NCI-H2107 treated with DMSO at 0.1 percent for 48 hours (cell line): ENCODE results near the gene CRTC3.
"Not testable (repeated sequence)": the region's sequence is repeated elsewhere in the genome, so short reads cannot be mapped to it uniquely, and the experiment has no call there.

ENCODE experiments used
- DNase-seq: peaks from one replicate; lab custom pipeline; 2025; ENCODE audit not compliant: unreplicated experiment; lab: John Stamatoyannopoulos, UW

The CRTC3 gene

DNA sequence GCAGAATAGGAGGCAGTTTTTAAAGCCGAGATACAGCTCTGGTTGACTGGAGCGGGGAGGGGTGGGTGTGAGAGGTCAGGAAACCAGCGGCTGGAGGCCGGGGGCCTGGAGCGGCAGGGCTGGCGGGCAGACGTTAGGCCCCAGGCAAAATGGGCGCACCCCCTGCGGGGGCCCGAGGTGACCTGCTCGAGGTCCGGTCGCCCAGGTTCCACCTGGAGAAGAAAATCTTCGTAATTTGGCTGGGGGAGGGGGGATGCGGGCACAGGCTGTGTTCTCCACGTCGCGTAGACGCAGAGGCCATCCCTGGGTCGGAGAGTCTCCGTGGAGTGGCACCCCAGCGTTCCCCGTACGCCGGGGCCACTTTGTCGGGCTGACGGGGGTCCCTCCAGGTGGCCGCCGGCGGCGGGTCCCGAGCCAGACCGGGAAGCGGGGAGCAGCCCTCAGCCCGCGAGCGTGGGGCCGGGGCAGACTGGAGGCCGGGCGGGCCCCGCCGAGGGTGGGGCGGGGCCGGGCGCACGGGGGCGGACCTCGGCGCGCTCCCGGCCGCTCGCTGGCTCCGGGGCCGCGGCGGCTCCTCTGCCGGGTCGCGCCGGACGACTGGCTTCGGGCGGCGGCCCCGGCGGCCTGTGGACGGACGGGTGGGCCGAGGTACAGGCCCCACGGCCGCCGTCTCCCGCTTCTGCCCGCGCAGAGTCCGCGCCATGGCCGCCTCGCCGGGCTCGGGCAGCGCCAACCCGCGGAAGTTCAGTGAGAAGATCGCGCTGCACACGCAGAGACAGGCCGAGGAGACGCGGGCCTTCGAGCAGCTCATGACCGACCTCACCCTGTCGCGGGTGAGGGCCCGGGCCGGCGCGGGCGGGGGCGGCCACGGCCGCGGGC is at the start of gene CRTC3:
Gene CRTC3 (plus strand): TSS at position 553 of the 879 bp plus-strand sequence. CDS start 149 bp downstream, at position 702.
- no peak for DNase-seq

DNA sequence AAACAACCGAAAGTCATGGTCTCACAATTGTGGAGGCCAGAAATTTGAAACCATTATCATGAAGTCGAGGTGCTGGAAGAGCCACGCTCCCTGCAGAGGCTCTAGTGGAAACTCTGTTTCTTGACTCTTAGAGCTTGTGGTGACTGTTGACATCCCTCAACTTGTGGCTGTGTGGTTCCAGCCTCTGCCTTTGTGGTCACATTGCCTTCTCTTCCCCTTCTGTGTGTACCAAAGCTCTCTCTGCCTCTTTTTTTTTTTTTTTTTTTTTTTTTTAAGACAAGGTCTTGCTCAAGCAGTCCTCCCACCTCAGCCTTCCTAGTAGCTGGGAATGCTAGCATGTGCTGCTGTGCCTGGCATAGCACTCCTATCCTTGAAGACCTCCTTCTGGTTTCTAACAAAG is 48.7 kb upstream of the CRTC3 start:
- DNase-seq: no peak

DNA sequence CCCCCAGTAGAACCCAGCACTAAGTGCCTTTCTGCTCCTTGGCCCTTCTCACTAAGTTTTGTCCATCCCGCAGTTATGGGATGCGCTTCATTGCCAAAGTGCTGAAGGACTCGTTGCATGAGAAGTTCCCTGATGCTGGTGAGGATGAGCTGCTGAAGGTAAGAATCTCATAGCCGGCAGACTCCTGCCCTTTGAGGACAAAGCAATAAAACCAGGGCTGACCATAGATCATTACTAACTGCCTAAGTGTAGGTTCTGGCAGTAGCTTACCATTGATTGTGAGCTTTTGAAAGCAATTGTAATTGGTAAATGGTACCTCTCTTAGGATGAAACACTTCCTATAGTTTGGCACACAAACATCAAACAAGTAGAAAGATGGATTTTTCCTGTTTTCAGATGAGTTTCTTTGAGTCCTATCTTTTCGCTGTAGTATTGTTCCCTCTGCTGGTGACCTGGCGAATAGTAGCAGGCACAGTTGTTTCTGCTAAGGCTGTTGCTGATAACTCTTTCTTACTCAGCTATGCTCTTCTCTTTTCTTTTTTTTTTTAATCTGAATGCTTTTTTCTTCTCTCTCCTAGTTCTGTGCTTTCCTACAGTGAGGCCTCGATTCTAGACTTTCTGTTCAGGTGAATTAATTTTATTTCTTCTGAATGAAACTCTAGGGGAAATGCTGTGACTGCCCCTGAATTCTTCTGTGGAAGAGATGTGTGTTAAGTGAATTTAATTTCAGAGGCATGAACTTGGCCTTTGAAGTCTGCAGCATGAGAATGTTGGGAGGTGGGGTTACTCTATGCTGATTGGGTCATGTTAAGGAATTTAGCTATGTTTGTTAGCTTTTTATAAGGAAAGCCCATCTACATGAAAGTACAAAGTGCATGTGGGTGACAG is 47.4 kb upstream of the CRTC3 start:
- DNase-seq: peak; percentile 10

DNA sequence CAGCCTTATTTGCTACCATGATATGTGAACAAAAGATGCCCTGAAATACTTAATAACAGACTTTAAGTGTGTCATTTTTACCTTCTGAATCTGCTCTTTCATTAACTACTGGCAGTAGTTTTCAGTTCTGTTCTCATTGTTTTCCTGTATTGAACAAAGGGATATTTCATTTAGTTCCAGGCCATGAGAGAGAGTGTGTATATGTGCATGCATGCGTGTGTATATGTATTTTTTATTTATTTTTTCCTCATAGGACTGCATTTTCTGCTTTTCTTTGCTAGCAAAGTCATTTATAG is 46.8 kb upstream of the CRTC3 start:
- no peak for DNase-seq

DNA sequence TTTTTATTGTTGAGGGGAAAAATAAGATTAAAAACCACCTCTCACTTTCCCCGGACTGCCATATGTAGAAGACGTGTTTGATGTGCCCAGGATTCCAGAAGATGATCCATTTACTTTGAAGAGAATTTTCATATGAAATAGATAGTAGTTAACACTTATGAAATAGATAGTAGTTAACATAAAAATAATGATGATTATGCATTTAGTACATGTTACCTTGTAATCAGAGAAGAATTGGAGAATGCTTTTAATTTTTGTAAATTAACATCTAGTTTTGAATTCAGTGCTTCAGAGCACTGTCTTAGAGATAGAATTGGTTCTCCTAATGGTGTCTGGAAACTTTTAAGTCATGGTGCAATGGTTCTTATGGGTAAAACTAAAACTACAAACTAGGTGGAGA is 46.1 kb upstream of the CRTC3 start:
- no peak for DNase-seq

GRCh38 chr15:90487186-90487585 is 42.5 kb upstream of the CRTC3 start:
- DNase-seq: no peak

GRCh38 chr15:90489514-90489913 is 40.2 kb upstream of the CRTC3 start:
- DNase-seq: no peak

- DNase-seq: no peak
Observed at GRCh38 chr15:90489944-90490343, 39.8 kb upstream of the CRTC3 start.

DNA sequence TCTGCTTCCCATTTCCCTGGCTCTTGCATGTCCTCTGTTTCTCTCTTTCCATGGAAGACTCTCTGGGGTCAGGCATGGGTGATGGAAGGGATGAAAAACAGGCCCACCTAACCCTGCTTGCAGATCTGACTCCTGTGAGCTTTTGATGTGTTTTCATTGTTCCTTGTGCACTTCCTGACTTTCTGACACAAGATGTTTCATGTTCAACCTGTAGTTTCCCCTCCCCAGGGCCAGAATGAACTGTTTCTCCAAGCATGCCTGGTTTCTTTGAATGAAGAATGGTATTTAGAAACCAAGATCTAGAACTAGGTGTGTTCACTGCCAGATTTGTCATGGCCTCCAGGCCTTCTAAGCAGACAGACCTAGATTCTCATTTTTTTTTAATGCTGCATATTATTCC is 36.1 kb upstream of the CRTC3 start:
- no peak for DNase-seq

DNA sequence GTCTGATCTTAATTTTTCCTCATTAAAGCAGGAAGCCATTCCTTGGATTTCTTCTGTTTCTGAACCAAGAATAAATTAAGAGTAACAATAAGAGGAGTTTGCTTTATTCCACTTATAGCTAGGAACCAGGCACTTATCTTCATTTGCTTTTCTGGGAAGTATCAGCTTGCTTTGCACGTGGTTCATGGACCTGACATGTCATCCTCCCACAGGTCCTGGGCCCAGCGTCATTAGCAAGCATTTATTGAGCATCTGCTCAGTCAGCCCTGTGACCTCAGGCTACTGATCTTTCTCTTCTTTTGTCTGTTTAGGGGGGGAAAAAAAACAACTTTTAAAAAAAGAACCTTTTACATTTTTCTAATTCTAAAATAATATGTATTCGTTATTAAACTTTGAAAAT is 34.7 kb upstream of the CRTC3 start:
- DNase-seq: no peak

DNA sequence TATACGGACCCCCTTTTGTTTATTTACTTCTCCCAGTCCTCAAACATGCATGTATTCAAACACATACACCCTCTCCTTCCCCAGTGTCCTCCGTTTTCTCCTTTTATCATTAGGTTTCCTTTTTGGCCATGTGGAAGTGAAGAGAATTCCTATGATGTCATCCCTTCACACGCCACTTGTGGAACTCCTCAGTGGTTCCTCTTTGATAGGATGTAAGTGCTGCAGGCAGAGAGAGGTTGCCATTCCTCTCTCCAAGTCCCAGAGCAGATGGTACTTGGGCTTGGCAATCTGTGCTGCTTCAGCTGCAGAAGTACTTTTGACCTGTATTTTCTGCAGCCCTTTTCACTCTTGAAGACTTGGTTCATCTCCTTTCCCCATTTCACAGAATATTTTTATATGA is 32.9 kb upstream of the CRTC3 start:
- no peak for DNase-seq

GRCh38 chr15:90497376-90497775 is 32.3 kb upstream of the CRTC3 start:
- DNase-seq: no peak

GRCh38 chr15:90497912-90498311 is 31.8 kb upstream of the CRTC3 start:
- no peak for DNase-seq

- no peak for DNase-seq
Observed at GRCh38 chr15:90500171-90500570, 29.6 kb upstream of the CRTC3 start.

GRCh38 chr15:90501898-90502297 is 27.8 kb upstream of the CRTC3 start:
- DNase-seq: no peak

DNA sequence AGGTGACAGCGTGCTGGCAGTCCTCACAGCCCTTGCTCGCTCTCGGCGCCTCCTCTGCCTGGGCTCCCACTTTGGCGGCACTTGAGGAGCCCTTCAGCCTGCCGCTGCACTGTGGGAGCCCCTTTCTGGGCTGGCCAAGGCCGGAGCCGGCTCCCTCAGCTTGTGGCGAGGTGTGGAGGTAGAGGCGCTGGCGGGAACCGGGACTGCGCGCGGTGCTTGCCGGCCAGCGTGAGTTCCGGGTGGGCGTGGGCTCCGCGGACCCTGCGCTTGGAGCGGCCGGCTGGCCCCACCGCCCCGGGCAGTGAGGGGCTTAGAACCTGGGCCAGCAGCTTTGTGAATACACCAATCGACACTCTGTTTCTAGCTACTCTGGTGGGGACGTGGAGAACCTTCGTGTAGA is 18.9 kb upstream of the CRTC3 start:
- DNase-seq: not testable (repeated sequence)

- not testable (repeated sequence) for DNase-seq
Observed at GRCh38 chr15:90511211-90511618, 18.5 kb upstream of the CRTC3 start.

DNA sequence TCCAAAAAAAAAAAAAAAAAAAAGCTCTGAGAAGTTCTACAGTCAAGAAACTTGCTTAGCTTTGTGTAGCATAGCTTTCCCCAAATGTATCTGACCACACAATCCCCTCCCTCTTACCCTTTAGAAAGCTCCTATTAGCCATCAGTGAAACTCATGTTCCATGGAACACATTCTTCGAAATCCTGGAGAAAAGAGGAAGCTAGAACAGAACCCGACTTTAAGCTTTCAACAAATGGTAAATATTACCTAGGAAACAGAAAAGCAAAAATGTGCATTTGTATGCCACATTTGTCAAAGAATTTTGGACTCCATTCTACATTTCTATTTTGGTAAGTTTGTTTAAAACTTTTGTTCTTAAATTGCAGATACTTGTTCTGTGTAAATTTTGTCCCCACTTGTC is 17.4 kb upstream of the CRTC3 start:
- no peak for DNase-seq

DNA sequence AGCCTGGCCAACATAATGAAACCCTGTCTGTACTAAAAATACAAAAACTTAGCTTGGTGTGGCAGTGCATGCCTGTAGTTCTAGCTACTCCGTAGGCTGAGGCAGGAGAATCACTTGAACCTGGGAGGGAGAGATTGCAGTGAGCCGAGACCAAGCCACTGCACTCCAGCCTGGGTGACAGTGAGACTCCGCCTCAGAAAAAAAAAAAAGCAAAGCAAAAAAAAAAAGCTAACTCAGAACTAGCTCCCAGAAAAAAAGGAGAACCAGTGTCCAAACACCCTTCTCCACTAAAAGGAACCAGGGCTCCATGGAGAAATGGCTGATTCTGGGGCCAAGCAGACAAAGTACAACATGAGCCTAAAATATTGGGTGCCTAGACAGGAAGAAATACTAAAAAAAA is 16.7 kb upstream of the CRTC3 start:
- DNase-seq: no peak

DNA sequence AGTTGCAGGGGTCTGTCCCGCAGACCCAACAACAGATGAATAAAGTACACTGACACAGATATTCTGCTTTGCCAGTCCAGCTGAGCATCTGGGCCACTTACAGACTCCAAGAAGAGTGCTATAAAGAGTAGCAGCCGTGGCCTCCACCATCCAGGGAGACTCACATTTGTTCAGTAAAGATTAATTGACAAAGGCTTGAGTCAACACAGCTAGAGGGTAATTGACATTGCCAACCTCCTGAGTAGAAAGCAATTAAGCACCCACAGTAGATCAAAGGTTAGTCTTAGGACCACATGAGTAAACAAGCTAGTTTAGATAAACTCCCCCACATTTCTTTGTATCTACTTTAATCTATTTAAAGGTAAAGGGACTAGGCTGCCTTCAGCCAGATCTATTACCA is 16.3 kb upstream of the CRTC3 start:
- no peak for DNase-seq

DNA sequence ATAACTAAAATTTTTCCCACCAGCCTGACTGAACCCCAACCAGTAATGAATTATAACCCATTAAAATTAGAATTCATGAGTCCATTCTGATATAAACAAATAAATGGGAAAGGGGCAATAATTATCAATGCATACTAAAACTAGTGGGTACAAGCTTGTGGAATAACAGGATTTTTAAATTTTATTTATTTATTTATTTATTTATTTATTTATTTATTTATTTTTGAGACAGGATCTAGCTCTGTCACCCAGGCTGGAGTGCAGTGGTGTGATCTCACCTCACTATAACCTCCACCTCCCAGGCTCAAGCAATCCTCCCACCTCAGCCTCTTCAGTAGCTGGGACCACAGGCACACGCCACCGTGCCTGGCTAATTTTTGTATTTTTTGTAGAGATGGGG is 15.8 kb upstream of the CRTC3 start:
- DNase-seq: not testable (repeated sequence)

DNA sequence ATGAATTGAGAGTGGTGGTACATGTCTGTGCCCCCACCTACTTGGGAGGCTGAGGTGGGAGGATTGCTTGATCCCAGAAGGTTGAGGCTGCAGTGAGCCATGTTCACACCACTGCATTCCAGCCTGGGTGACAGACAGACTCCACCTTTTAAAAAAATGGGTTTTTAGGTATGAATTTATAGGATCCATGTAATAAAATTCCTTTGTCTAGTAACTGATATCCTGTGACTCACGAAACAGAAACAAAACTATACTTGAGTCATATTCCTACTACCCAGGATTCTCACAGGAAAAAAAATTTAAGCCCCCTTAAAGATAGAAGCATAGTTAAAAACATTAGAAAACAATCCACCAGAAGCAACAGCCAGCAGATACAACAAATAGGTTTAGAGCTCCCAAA is 10.0 kb upstream of the CRTC3 start:
- DNase-seq: no peak
